Upper lobe of right lung (tissue), 1 donor: Measurements from ENCODE around the gene HSP90AB1. TPM values are rescaled to one million over a fixed set of nuclear protein-coding genes. Genes with fewer than 3 reads are reported as not detected.

ENCODE experiments used
- ATAC-seq: fragments of 200-7000 bp; cut with Tn5 transposase; one replicate; pipeline ENCODE4 v1.9.1; 2020; ENCODE audit warnings: mild to moderate bottlenecking, moderate library complexity
- DNase-seq: peaks from one replicate; pipeline ENCODE4 v3.0.0-alpha.2; 2020
- H3K27ac ChIP-seq: fragments of 200-600 bp; one replicate; pipeline ENCODE4 v1.8.0; 2022
- H3K27me3 ChIP-seq: fragments of 200-600 bp; one replicate; pipeline ENCODE4 v1.8.0; 2022; ENCODE audit warnings: mild to moderate bottlenecking
- H3K36me3 ChIP-seq: fragments of 200-600 bp; one replicate; pipeline ENCODE4 v1.8.0; 2022
- H3K4me1 ChIP-seq: fragments of 200-600 bp; one replicate; pipeline ENCODE4 v1.8.0; 2022
- H3K4me3 ChIP-seq: fragments of 200-600 bp; one replicate; pipeline ENCODE4 v1.8.0; 2022; ENCODE audit warnings: mild to moderate bottlenecking
- H3K9me3 ChIP-seq: fragments of 200-600 bp; one replicate; pipeline ENCODE4 v1.8.0; 2022
- intact Hi-C: fragments of 100-400 bp; cut with DNase I; formaldehyde crosslinking; loops from one replicate; pipeline ENCODE4 v1.11.0; 2022
- total RNA-seq: library from RNA; stranded (reverse); fragmentation: NEBNext Ultra II Directional; extraction: Animal tissue kit (Norgen Biotek cat#: 25700); gene quantifications from one replicate; pipeline ENCODE4 v1.2.1, GENCODE V29; 2021
- TF ChIP-seq, protein P1 (sequence below): fragments of 200-600 bp; IDR thresholded peaks from one replicate; pipeline ENCODE4 v1.8.0; 2022; ENCODE audit warnings: antibody characterized with exemption
- donor health status: DM: no; HTN: yes; CAD: no; lungs with severe emphysema.

Gene HSP90AB1
- total RNA-seq, 1 donor from 2014 or later, result 660 TPM

DNA sequence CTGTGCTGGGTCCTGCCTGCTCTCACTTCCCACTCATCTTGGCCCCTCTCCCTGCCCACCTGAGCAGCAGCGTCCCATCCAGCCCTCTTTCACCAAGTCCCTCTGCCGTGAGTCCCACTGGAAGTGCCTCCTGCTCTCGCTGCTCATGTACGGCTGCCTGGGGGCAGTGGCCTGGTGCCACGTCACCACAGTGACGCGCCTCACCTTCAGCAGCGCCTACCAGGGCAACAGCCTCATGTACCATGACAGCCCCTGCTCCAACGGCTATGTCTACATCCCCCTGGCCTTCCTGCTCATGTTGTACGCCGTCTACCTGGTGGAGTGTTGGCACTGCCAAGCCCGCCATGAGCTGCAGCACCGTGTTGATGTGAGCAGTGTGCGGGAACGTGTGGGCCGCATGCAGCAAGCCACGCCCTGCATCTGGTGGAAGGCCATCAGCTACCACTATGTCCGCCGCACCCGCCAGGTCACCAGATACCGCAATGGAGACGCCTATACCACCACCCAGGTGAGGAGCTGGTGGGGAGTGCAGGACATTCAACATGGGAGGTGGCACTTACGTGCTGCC is 26.2 kb downstream of the HSP90AB1 start:
- TF ChIP-seq, protein P1, sequence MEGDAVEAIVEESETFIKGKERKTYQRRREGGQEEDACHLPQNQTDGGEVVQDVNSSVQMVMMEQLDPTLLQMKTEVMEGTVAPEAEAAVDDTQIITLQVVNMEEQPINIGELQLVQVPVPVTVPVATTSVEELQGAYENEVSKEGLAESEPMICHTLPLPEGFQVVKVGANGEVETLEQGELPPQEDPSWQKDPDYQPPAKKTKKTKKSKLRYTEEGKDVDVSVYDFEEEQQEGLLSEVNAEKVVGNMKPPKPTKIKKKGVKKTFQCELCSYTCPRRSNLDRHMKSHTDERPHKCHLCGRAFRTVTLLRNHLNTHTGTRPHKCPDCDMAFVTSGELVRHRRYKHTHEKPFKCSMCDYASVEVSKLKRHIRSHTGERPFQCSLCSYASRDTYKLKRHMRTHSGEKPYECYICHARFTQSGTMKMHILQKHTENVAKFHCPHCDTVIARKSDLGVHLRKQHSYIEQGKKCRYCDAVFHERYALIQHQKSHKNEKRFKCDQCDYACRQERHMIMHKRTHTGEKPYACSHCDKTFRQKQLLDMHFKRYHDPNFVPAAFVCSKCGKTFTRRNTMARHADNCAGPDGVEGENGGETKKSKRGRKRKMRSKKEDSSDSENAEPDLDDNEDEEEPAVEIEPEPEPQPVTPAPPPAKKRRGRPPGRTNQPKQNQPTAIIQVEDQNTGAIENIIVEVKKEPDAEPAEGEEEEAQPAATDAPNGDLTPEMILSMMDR, result no peak
- H3K36me3 ChIP-seq, result no peaks in the 10 kb centered on the region
- no peak overlapping the region for H3K27ac ChIP-seq
- H3K27me3 ChIP-seq, result peaks cover 66% of the 10 kb centered on the region
- intact Hi-C loops, result no loop called here
- DNase-seq, result no peak
- no peak overlapping the region for H3K4me3 ChIP-seq
- H3K4me1 ChIP-seq, result no peaks in the 10 kb centered on the region
- no peak for ATAC-seq
- H3K9me3 ChIP-seq, result no peaks in the 10 kb centered on the region

DNA sequence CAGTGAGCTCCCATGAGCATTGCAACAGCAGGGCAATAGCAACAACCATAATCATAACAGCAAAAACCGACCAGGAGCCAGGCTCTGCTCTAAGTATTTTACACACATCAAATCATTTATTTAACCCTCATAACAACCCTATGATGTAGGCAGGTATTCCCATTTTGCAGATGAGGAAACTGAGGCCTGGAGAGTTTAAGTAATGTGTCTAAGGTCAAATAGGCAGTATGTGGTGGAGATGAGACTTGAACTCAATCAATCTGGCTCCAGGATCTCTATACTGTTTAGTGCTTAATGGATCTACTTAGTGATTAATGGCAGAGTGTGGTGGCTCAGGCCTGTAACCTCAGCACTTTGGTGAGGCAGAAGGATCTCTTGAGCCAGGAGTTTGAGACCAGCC is 26.7 kb downstream of the HSP90AB1 start:
- DNase-seq (no peak), ATAC-seq (no peak)
- H3K27ac ChIP-seq, result no peak overlapping the region
- no peak overlapping the region for H3K4me3 ChIP-seq
- H3K4me1 ChIP-seq, result no peaks in the 10 kb centered on the region
- H3K27me3 ChIP-seq, result peaks cover 72% of the 10 kb centered on the region
- H3K36me3 ChIP-seq, result no peaks in the 10 kb centered on the region
- TF ChIP-seq, protein P1, result no peak
- H3K9me3 ChIP-seq, result no peaks in the 10 kb centered on the region
- intact Hi-C loops, result no loop called here

DNA sequence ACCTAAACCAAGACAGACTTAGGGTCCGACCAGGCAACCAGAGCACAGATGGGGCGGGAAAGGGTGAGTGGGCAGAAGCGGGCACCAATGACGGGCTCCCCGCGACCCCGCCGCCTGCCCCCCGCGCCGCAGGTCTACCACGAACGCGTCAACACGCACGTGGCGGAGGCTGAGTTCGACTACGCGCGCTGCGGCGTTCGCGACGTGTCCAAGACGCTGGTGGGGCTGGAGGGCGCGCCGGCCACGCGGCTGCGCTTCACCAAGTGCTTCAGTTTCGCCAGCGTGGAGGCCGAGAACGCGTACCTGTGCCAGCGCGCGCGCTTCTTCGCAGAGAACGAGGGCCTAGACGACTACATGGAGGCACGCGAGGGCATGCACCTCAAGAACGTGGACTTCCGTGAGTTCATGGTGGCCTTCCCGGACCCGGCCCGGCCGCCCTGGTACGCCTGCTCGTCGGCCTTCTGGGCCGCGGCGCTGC is 28.4 kb downstream of the HSP90AB1 start:
- Histone ChIP-seq H3K36me3 (no peaks in the 10 kb centered on the region), H3K4me1 (no peaks in the 10 kb centered on the region), H3K9me3 (no peaks in the 10 kb centered on the region), H3K4me3 (no peak overlapping the region), H3K27me3 (peaks cover 67% of the 10 kb centered on the region), H3K27ac (no peak overlapping the region)
- TF ChIP-seq, protein P1, result no peak
- intact Hi-C loops, result no loop called here
- ATAC-seq (no peak), DNase-seq (no peak)

DNA sequence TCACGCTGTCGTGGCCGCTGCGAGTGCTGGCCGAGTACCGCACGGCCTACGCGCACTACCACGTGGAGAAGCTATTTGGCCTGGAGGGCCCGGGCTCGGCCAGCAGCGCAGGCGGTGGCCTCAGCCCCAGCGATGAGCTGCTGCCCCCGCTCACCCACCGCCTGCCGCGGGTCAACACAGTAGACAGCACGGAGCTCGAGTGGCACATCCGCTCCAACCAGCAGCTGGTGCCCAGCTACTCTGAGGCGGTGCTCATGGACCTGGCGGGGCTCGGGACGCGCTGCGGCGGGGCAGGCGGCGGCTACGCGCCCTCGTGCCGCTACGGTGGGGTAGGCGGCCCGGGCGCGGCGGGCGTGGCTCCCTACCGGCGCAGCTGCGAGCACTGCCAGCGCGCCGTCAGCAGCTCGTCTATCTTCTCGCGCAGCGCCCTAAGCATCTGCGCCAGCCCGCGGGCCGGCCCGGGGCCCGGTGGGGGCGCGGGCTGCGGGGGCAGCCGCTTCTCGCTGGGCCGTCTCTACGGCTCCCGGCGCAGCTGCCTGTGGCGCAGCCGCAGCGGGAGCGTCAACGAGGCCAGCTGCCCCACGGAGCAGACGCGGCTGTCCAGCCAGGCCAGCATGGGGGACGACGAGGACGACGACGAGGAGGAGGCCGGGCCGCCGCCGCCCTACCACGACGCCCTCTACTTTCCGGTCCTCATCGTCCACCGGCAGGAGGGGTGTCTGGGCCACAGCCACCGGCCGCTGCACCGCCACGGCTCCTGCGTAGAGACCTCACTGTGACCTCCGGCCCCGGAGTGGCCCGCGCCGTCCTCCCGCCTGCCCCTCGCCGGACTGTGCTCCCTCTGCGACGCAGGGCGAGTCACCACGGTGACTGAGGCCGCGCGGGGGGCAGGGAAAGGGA is 29.1 kb downstream of the HSP90AB1 start:
- Histone ChIP-seq H3K27ac (no peak overlapping the region), H3K36me3 (no peaks in the 10 kb centered on the region), H3K9me3 (no peaks in the 10 kb centered on the region), H3K4me1 (no peaks in the 10 kb centered on the region), H3K4me3 (peak overlapping the region; percentile 36), H3K27me3 (peaks cover 66% of the 10 kb centered on the region)
- ATAC-seq, result peak; percentile 59
- intact Hi-C loops, result no loop called here
- DNase-seq, result no peak
- TF ChIP-seq, protein P1, result no peak

DNA sequence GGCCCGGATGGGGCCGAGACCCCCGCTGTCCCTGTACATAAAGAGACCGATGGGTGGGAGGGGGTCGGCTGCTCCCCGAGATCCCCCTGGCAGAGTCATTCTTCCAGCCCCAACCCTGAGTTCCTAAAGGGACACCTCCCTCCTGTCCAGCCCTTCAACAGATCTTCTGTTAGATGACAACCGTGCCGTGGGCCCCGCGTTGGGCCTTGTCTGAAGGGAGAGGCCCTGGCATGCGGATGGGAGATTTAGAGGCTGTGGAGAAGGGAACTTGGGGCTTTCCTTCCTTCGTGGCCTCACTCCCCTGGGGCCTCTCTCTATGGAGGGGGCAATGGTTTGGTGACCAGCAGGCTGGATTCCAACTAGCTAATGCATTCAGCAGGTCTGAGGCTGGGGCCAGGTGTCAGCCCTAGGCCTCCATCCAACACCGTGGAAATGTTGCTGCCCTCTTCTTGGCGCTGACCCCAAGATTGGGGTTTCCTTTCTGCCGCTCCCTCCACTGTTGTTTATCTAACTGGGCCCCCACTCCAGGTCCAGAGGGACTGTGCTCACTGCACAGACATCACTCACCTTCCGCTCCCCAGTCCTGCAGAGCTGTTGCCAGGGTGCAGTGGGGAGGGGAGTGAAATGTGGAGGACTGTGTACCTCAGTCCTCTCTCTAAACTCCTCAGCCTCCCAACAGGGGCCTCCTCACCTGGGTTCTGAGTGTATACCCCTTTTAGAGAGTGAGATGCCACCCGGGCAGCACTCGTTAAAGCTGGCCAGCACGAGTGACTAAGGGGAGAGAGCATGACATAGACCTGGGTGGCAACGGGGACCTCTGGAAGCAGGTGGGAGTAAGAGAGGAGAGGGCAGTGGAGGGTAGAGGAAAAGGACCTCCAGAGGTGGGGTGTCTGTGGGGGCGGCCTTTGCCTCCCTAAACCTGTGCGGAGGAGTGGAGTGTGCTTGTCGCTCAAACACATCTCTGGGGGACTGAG is 30.1 kb downstream of the HSP90AB1 start:
- no peaks in the 10 kb centered on the region for H3K9me3 ChIP-seq
- no peak overlapping the region for H3K27ac ChIP-seq
- DNase-seq, result no peak
- intact Hi-C loops, result no loop called here
- no peaks in the 10 kb centered on the region for H3K4me1 ChIP-seq
- ATAC-seq, result no peak
- H3K27me3 ChIP-seq, result peaks cover 59% of the 10 kb centered on the region
- TF ChIP-seq, protein P1, result no peak
- no peak overlapping the region for H3K4me3 ChIP-seq
- no peaks in the 10 kb centered on the region for H3K36me3 ChIP-seq
